Measurements from ENCODE around the gene ARMC2. TPM values are rescaled to one million over a fixed set of nuclear protein-coding genes. Genes with fewer than 3 reads are reported as not detected.

The ARMC2 gene
- total RNA-seq, 2 donors from 2014 or later: 1.9 to 2.5 TPM

- Histone ChIP-seq H3K4me3 (no peak overlapping the region), H3K27ac (peak overlapping the region; percentile 10), H3K27me3 (no peaks in the 10 kb centered on the region), H3K9ac (ENCODE audit: low read depth in 2 of 2, low read length in 2 of 2) (no peak overlapping the region), H3K4me1 (no peaks in the 10 kb centered on the region), H3K9me3 (no peaks in the 10 kb centered on the region), H3K36me3 (no peaks in the 10 kb centered on the region)
- DNase-seq: no peak
- intact Hi-C loops (cut with DNase I): no loop called here
- TF ChIP-seq CTCF (IDR thresholded peaks at IDR 0.05): no peak
Observed at GRCh38 chr6:109001291-109001894, 153.2 kb downstream of the ARMC2 start.

- Histone ChIP-seq H3K27ac (peak overlapping the region; percentile 10), H3K4me3 (no peak overlapping the region), H3K4me1 (no peaks in the 10 kb centered on the region), H3K9ac (ENCODE audit: low read depth in 2 of 2, low read length in 2 of 2) (peak overlapping the region; percentile 14 to 54), H3K27me3 (no peaks in the 10 kb centered on the region), H3K36me3 (no peaks in the 10 kb centered on the region), H3K9me3 (no peaks in the 10 kb centered on the region)
- intact Hi-C loops (cut with DNase I): no loop called here
- no peak for DNase-seq
- no peak for TF ChIP-seq CTCF (IDR thresholded peaks at IDR 0.05)
Observed at GRCh38 chr6:109002051-109002697, 154.0 kb downstream of the ARMC2 start.

- no peak for DNase-seq
- no peaks in the 10 kb centered on the region for H3K9me3 ChIP-seq
- H3K36me3 ChIP-seq: no peaks in the 10 kb centered on the region
- no peaks in the 10 kb centered on the region for H3K4me1 ChIP-seq
- no peak for TF ChIP-seq CTCF (IDR thresholded peaks at IDR 0.05)
- no peak overlapping the region for H3K27ac ChIP-seq
- no peak overlapping the region for H3K9ac ChIP-seq (ENCODE audit: low read depth in 2 of 2, low read length in 2 of 2)
- no peaks in the 10 kb centered on the region for H3K27me3 ChIP-seq
- intact Hi-C loops (cut with DNase I): no loop called here
- no peak overlapping the region for H3K4me3 ChIP-seq
Observed at GRCh38 chr6:109002882-109003281, 154.7 kb downstream of the ARMC2 start.

- Histone ChIP-seq H3K9ac (ENCODE audit: low read depth in 2 of 2, low read length in 2 of 2) (peak overlapping the region in 1 of 2 donors; percentile 89), H3K27ac (peak overlapping the region; percentile 93), H3K9me3 (no peaks in the 10 kb centered on the region), H3K4me3 (peak overlapping the region; percentile 76), H3K27me3 (no peaks in the 10 kb centered on the region), H3K36me3 (no peaks in the 10 kb centered on the region), H3K4me1 (no peaks in the 10 kb centered on the region)
- TF ChIP-seq CTCF (IDR thresholded peaks at IDR 0.05): no peak
- intact Hi-C loops (cut with DNase I): no loop called here
- no peak for DNase-seq
Observed at GRCh38 chr6:109006818-109007217, 158.6 kb downstream of the ARMC2 start.

GRCh38 chr6:109007521-109007920, 159.3 kb downstream of the ARMC2 start:
- Histone ChIP-seq H3K36me3 (no peaks in the 10 kb centered on the region), H3K27me3 (no peaks in the 10 kb centered on the region), H3K27ac (peak overlapping the region; percentile 93), H3K9ac (ENCODE audit: low read depth in 2 of 2, low read length in 2 of 2) (peak overlapping the region in 1 of 2 donors; percentile 89), H3K4me1 (no peaks in the 10 kb centered on the region), H3K4me3 (peak overlapping the region; percentile 76), H3K9me3 (no peaks in the 10 kb centered on the region)
- no peak for DNase-seq
- no peak for TF ChIP-seq CTCF (IDR thresholded peaks at IDR 0.05)
- intact Hi-C loops (cut with DNase I): no loop called here

Measured in colonic mucosa (tissue), 4 donors.